GM21367 (cell line): ENCODE data around the gene HPCAL1.

ENCODE experiments used
- ATAC-seq: cut with Tn5 transposase; IDR thresholded peaks from one replicate; pipeline ENCODE4 v1.9.1; 2021; ENCODE audit not compliant: unreplicated experiment

The HPCAL1 gene

DNA sequence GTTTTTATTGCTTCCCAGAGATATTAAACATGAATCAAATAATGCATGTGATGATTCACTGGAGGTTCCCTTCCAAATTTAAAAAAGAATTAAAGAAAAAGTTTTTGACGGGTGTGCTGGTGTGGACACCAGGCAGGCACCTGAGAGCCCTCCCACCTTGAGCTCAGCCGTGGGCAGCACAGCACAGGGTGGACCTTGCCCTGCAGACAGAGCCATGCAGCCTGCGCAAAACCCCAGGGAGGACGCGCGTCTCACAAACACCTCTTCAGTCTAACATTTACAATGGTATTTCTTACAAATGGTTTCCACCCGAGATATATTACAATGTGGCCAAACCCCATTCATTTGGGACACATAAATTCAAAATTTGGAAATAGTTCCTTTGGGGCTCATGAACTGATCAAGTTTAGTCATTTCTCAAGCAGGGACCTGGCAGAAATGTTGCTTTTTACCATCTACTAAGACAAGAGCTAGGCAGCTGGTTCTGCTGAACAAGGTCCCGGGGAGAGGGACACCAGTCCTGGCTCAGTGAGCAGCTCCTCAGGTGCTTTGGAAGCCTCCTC lies 100.0 kb downstream of the HPCAL1 start:
- ATAC-seq: no peak

DNA sequence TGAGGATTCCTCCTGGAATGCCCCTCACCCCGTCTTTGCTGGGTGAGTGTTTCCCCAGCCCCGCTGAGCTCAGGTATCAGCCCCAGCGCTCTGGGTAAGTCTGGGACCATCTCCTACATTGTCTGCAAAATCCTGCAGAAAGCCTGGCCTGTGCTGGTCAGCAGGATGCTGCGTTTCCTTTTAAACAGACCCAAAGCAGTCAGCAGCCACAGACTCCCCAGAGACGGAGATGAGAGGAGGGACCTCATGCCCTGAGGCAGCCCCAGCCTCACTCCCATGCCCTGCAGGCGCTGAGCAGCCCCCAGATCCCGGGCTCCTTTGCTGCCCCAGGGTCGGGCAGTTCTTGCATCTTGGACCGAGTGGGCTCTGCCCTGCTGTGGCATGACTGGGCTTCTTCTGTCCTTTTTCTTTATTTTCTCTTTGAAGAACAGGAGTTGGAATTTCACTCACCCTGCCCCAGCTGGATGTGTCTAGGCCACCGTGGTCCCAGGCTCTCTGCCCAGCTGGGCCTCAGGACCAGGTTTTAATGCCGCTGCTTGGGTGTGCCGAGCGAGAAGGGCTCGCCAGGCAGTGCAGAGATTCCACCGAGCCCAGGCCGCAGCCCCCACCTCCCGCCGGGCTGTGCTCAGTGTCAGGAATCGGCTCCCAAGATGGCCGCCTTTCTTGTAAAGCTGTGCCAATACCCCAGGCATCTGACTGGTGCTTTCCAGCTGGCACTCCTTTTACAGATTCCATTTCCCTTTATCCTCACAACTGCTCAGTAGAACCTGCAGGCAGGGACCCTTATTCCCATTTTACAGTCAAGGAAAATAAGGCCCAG lies 101.8 kb downstream of the HPCAL1 start:
- no peak for ATAC-seq

DNA sequence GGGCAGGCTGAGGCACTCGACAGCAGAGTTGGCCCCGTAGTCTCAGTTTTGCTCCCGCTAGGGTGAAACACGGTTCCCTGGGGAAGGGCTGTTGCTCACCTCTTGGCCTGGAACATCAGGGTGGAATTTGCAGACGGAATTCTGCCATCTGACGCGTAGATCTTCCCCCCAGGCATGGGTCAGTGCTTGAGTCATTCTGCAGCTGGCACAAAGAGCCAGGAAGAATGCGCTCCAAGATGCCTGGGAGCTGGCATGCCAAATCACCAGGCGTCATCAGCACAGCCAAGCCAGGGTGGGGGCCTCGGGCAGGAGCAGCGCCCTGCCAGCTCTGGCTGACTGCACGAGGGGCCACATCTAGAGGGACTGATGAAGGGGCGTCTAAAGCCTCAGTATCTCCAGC lies 102.7 kb downstream of the HPCAL1 start:
- no peak for ATAC-seq

DNA sequence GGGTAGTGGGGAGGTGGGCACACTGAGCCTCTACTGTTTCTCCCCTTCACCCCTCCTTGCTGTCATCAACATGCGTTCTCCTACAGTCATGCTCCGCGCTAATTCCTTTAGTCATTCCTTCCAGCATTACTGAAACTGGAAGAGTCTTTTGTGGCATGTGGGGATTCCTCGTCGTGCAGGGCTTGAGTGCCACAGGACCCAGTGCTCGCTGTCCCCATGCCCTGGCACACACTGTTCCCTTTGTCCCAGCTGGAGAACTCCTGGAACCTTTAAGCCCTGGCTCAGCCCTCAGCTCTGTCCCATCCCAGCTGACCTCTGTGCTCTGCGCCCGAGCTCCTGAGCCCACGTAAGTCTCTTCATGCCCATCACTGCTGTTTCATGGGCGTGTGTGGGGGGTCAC lies 103.3 kb downstream of the HPCAL1 start:
- no peak for ATAC-seq

DNA sequence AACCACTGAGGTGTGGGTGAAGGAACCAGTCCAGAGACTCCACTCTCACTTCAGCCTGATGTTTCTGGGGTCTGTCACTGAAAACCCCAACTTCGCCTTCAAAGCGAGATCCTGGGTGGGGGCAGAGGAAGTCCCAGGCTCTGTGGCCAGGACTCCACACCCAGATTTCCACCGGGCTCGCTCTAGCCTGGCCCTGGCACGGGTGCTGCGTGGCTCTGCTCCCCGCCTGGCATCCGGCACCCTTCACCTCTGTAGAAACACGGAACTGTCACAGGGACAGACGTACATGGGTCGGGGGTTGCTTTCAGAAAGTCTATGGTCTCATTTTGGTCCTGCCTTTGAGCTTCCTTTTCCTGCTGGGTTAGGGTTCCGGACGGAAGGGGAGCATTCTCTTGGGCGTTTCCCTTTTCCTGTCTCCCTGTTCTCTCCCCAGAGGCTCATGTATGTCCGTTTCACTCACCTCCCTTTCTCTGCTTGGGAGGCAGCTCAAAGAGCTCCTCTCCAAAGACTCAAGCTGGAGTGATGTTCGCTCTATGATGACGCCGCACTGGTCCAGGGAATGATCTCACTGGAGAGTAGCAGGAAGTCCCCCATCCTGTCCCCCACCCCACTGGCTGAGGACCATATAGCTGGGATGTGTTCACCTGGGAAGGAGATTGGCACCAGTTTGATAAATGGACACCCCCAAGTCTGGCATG lies 103.9 kb downstream of the HPCAL1 start:
- ATAC-seq: no peak

DNA sequence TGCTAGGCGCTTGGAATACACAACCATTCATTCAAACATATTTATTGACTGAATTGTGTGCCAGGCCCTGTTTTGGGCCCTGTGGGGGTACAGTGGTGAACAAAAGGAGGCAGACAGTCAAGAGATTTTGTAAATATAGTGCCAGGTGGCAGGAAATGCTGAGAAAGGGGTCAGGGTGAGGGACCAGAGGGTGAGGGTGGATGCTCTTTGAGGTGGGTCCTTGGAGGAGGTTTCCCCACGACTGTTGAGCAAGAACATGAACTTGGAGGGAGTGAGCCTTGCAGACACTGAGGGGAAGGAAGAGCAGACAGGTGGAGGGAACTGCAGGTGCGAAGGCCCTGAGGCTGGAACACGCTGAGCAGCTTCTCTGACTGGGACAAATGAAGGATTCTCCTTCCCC lies 104.7 kb downstream of the HPCAL1 start:
- ATAC-seq: no peak

DNA sequence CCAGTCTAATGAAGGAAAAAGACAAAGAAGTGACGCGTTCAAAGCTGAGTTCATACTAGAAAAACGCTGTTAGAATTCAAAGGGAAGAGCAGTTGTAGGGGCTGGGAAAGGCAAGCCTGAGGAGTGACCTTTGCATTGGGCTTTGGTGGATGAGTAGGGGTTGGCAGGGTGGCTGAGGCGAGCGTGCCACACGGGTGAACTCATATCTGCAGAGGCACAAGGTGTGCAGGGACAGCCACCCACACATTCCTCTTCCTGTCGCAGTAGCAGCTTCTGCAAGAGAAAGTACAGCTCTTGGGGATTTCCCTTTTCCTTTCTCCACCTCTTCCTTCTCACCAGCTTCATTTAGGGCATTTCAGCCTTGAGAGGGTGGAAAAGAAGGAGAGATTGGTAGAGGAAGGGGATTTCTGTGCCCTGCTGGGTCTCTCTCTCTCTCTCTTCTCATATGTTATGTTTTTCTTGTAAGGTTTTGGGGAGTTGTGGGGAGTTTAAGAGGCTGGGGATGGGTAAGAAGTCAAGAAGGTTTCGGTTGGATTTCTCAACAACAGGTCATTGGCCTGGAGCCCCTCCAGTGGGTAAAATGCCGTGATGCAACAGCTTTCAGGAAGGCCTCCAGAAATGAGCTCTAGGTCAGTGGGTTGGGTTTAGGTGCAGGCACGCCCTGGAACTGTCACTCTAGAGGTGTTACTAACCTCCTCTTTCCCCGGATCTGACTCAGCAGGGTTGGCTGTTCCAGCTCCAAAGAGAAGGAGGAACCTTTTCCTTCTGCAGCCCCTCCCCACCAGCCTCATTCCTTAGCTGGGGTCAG lies 105.3 kb downstream of the HPCAL1 start:
- ATAC-seq: peak; percentile 36

DNA sequence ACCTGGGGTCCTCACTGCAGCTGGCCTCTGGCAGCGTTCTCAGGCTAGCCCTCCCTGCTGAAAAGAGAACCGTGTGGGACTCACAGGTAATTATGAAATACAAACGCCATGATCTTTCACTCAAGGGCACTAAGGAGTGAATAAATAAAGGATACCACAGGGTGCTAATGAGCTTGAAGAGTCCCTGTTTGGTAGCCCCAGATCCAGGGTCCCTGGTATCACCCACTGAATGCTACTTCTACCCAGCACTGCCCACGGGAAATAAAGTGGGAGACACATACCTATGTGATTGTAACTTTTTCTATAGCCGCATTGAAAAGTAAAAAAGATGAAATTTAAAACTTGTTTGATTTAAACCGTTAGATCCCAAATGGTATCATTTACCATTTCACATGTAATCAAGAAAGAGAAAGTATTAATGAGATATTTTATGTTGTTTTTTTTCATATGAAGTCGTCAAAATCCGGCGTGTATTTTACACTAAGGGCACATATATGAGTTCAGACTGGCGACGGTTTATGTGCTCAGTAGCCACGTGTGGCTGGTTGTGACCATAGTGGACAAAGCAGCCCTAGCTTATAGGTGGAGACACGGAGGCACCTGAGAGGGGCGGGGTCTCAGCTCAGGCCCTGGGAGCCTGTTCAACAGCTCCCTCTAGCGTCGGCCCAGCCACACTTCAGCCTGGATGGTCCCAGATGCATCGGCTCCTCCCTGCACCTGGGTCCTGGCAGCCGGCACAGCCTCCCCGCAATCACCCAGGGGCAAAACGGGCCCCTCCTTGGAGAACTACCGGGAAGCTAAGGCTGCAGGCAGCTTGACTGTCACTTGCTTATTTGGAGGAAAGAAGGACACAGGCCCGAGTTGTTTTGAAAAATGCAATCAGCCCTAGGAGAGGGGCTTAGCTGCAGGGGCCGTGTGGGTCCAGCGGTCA lies 106.2 kb downstream of the HPCAL1 start:
- ATAC-seq: peak; percentile 54

DNA sequence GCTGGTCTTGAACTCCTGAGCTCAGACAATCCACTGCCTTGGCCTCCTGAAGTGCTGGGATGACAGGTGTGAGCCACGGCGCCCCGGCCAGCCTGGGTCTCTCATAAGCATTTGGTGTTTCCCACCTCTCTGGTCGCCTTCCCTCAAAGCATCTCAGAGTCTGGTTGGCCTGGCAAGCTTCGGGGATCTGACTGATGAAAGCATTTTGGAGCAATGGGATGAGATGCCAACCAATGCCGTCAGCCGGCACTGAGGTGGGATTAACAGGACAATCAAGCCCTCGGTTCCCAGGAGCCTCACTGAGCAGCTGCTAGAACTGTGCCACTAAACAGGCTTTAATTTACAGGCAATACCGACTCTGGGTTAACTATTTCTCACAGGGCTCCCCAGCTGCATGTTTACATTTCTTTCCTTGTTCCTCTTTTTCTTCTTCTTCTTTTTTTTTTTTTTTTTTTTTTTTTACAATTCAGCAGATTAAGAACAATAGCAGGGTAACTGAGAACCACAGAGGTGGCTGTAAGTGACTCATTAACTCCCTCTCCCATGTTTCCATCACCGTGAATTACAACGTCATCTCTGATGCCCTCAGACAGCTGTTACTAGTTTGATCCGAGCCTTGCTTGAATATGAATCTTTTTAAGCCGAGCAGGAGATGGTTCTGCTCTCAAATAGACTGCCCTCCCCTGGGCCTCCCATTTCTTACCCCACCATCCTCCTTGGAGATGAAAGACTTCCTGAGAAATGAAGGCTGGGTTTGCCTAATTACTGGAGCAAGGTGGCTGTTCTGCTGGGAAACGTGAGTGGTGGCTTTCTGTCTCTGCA lies 107.5 kb downstream of the HPCAL1 start:
- peak; percentile 54 for ATAC-seq

DNA sequence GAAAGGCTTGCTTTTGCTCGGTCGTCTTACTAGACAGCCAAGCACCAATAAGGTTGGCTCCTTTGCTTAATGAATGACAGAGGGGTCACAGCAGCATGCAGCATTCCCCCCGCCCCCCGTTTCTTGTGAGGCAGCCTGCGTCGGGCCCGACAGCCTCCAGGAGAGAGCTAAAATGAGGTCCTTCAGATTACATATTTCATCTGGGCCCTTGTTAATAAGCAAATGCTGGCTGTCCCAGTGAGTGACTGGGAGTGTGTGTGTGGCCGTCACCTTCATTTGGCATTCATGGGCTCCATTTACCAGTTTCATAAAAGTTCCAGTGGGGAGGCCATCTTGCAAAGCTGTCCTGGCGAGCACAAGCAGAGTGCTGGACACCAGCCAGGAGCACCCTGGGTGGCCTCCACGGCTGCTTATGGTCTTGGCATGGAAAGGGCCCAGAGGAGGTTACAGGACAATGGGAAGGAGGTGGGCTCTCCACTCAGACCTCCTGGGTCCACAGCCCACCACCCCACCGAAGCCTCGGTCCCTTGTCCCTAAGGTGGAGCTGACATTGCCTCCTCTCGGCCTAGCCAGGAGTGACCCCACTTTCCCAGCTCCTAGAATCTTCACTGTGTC lies 108.2 kb downstream of the HPCAL1 start:
- ATAC-seq: no peak

DNA sequence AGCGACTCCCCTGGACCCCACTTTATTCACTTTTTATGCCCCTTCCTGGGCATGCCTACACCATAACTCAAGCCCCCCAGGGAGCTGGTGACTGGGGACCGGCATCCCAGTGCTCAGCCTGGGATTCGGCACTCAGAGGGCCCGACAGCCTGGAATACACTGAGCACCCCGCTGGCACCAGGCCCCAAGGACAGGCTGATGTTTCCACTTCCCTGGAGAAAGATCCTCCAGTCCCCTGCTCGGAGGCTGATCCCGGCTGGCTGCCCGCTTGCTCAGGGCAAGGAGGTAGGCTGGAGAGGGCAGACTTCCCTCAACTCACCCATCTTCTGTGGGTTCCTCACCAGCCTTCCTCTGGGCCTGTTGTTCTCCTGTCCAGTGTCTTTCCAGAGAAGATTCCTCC lies 108.9 kb downstream of the HPCAL1 start:
- ATAC-seq: no peak

DNA sequence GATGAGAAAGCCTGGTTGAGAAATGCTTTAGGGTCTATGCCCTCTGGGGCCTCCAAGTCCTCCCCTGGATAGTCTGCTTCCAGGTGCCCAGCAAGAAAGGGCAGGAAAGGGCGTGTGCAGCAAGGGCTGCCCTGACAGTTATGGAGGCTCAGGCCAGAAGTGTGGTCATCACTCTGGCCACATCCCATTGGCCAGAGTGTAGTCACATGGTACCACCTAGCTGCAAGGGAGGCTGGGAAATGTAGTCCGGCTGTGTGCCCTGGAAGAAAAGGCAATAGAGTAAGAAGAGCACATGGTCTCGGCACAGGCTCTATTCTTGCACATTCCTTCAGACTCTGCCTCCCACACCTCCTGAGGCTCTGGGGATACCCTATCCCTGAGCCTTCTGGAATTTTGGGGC lies 109.7 kb downstream of the HPCAL1 start:
- peak; percentile 32 for ATAC-seq

DNA sequence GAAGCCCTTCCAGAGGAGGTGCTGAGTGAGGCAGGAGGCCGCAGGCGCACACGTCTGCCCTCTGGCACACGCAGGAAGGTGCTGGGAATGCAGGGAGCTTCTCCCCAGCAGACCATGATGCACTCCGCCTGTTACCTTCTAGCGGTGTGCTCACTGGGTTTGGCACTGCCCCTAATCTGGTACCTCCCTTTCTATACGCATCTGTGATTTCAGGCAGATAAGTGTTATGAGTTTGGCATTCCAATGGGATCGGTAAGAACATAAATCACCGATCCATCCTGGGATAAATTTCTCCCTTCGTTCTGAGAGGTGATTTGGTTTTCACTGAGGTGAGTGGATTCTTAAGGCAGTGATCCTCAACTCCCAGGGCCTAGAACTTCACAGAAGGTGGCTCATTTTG lies 110.8 kb downstream of the HPCAL1 start:
- no peak for ATAC-seq

DNA sequence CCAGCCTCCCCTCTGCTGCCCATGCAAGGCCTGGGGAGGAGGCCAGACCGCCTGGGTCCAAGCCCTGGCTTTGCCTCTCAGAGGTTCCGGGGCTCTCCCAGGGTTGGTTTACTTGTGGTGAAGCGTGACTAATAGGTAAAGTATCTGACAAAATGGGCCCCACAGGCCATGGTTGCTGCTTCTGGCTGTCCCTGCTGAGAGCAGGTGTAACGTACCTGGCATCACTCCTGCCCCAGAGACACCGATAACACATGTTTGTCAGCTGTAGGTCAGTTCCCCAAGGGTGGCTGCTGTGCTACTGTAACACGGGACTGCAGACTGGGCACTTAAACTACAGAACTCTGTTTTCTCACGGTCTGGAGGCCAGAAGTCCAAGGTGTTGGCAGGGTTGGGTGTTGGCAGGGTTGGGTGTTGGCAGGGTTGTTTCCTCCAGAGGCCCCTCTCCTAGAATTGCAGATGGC lies 111.3 kb downstream of the HPCAL1 start:
- ATAC-seq: no peak

DNA sequence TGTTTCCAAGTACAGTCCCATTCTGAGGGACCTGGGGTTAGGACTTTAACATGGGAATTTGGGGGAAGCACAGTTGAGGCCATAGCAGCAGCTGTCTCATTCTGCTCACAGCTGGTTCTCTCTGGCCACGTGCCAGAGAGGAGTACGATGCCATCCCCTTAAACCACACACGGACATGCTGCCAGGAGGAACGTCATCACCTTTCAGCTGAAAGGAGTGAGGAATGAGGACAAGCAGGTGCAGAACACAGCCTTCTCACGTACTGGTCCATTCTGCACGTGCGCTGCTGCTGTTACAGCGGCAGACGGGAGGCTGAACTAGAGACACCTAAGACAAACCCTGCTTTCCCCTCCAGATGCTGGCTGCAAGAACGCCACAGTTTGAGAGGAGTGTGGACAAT lies 111.9 kb downstream of the HPCAL1 start:
- ATAC-seq: no peak

DNA sequence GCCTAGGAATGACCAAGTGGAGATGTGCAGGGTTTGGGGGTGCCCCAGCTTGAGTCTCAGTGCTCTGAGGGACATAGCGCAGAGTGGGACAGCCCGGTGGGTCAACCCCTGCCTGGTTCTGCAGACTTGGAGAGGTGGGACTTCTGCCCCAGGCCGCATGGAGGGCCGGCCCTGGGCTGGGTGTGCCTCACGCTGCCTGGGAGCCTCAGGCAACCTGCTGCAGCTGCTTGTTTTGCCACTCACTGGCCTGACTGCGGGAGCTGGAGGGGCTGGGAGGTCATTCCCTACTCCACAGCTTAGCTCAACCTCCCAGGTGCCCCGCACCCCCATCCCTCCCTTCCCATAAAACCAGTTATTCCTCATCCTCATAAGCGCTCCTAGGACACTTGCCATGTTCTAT lies 112.3 kb downstream of the HPCAL1 start:
- no peak for ATAC-seq

DNA sequence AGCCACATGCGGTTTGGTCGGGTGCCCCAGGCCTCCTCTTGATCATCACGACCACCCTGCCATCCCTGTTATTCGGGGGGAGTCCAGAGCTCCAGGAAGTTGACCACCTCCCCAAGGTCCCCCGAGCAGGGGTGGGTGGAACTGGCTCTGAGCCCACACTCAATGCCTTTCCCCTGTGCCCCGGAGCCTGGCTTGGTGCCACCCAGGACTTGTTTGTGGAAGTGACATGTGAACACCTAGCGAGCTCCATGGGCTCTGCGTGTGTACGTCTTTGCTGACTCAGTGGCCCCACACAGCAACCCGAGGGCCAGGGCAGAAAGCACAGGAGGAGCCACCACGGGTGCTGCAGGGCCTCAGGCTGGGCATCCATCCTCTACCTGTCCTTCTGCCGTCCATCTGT lies 112.9 kb downstream of the HPCAL1 start:
- no peak for ATAC-seq

DNA sequence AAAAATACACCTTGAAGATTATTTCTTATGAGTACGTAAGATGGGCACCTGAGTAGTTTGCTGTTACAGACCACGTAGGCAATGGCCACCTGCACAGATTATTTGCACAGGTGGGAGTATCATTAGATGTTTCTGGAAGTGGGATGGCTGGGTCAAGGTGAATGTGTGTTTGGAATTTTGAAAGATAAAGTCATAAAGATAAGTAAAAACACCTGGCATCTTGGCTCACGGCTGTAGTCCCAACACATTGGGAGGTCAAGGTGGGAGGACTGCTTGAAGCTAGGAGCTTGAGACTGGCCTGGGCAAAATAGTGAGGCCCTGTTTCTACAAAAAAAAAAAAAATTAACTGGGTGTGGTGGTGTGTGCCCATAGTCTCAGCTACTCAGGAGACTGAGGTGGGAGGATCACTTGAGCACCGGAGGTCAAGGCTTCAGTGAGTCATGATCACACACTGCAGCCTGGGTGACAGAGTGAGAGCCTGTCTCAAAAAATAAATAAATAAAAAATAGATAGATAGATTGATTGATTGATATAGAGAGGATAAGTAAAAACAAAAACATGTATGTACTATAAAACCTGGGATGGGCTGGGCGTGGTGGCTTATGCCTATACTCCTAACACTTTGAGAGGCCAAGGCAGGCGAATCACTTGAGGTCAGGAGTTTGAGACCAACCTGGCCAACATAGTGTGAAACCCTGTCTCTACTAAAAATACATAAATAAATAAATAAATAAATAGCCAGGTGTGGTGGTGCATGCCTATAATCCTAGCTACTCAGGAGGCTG lies 115.0 kb downstream of the HPCAL1 start:
- no peak for ATAC-seq
